SK-N-SH (cell line): ENCODE measurements around the gene TNFRSF17. TPM values are rescaled to one million over a fixed set of nuclear protein-coding genes. Genes with fewer than 3 reads are reported as not detected.

Experiments
- CTCF ChIA-PET: fragments of 300-600, 350-600 bp; formaldehyde crosslinking; extraction: SDS; loops from one replicate; lab custom pipeline; 2021; lab: Yijun Ruan, JAX
- POLR2A ChIA-PET: fragments of 350-600 bp; sonication (Branson Sonifier 250); formaldehyde crosslinking; extraction: SDS; loops from one replicate; lab custom pipeline; 2020; ENCODE audit warnings: antibody characterized with exemption, inconsistent platforms; lab: Yijun Ruan, JAX
- DNase-seq: peaks from one replicate; pipeline ENCODE4 v3.0.0; 2012
- H2AFZ ChIP-seq: fragments of 200-600 bp; sonication (generic); 2 replicates; pipeline ENCODE4 v1.8.1; 2016; ENCODE audit warnings: antibody characterized with exemption, mild to moderate bottlenecking, low read depth
- H3F3A ChIP-seq: fragments of 200-600 bp; sonication (generic); replicated peaks from 2 replicates; pipeline ENCODE3; 2016; ENCODE audit warnings: antibody characterized with exemption, mild to moderate bottlenecking; ENCODE audit not compliant: insufficient read depth
- H3K27ac ChIP-seq, 2 experiments: fragments of 200-500 bp in 1 of 2; fragments of 200-600 bp in 1 of 2; sonication (Bioruptor generic) in 1 of 2; sonication (generic), shearing (Covaris generic) in 1 of 2; 2 replicates each; pipeline versions ENCODE4 v1.5.1 to v1.6.1; 2014 to 2016; ENCODE audit warnings: low read depth in 2 of 2, inconsistent platforms in 1 of 2, low read length in 1 of 2, mild to moderate bottlenecking in 1 of 2, mixed read lengths in 1 of 2
- H3K27me3 ChIP-seq: fragments of 200-600 bp; sonication (generic), shearing (Covaris generic); 2 replicates; pipeline ENCODE4 v1.6.1; 2016; ENCODE audit warnings: mixed run types; ENCODE audit not compliant: insufficient read depth
- H3K36me3 ChIP-seq, 2 experiments: fragments of 200-500 bp in 1 of 2; fragments of 200-600 bp in 1 of 2; sonication (Bioruptor generic) in 1 of 2; sonication (generic) in 1 of 2; replicated peaks in 1 of 2; 2 replicates each; pipeline versions ENCODE3 to v1.5.1; 2014 to 2016; ENCODE audit warnings: low read length in 1 of 2, mild to moderate bottlenecking in 1 of 2; ENCODE audit not compliant: insufficient read depth in 2 of 2, control insufficient read depth in 1 of 2
- H3K4me1 ChIP-seq, 2 experiments: fragments of 200-500 bp in 1 of 2; fragments of 200-600 bp in 1 of 2; sonication (Bioruptor generic) in 1 of 2; sonication (generic), shearing (Covaris generic) in 1 of 2; 2 replicates each; pipeline versions ENCODE4 v1.5.1 to v1.6.1; 2014 to 2016; ENCODE audit warnings: low read depth in 1 of 2, low read length in 1 of 2, mixed run types in 1 of 2; ENCODE audit not compliant: insufficient read depth in 2 of 2, control insufficient read depth in 1 of 2
- H3K4me2 ChIP-seq: fragments of 200-600 bp; sonication (generic), shearing (Covaris generic); 2 replicates; pipeline ENCODE4 v1.6.1; 2017; ENCODE audit warnings: mixed run types
- H3K4me3 ChIP-seq, 2 experiments: fragments of 200-500 bp in 1 of 2; fragments of 200-600 bp in 1 of 2; sonication (Bioruptor generic) in 1 of 2; sonication (generic), shearing (Covaris generic) in 1 of 2; 2 replicates each; pipeline versions ENCODE4 v1.5.1 to v1.8.1; 2014 to 2016; ENCODE audit warnings: low read depth in 2 of 2, inconsistent platforms in 1 of 2, low read length in 1 of 2, mild to moderate bottlenecking in 1 of 2, mixed read lengths in 1 of 2, moderate library complexity in 1 of 2
- H3K79me2 ChIP-seq: fragments of 200-600 bp; sonication (generic); 2 replicates; pipeline ENCODE4 v1.8.1; 2017; ENCODE audit warnings: mild to moderate bottlenecking; ENCODE audit not compliant: insufficient read depth
- H3K9ac ChIP-seq: fragments of 200-600 bp; sonication (generic); 2 replicates; pipeline ENCODE4 v1.6.1; 2017; ENCODE audit warnings: mixed run types
- H3K9me2 ChIP-seq: fragments of 200-600 bp; sonication (generic); 2 replicates; pipeline ENCODE4 v1.6.1; 2017; ENCODE audit warnings: mixed run types
- H3K9me3 ChIP-seq: fragments of 200-600 bp; sonication (generic); 2 replicates; pipeline ENCODE4 v1.6.1; 2017; ENCODE audit warnings: mixed run types, mild to moderate bottlenecking, moderate library complexity
- H4K20me1 ChIP-seq: fragments of 200-600 bp; sonication (generic); 2 replicates; pipeline ENCODE4 v1.6.1; 2017; ENCODE audit warnings: mild to moderate bottlenecking, mixed run types; ENCODE audit not compliant: insufficient read depth
- EZH2phosphoT487 ChIP-seq: fragments of 200-600 bp; sonication (generic); IDR thresholded peaks from 2 replicates; pipeline ENCODE4 v1.6.1; 2017; ENCODE audit warnings: low read depth, mixed run types, mild to moderate bottlenecking, antibody characterized with exemption, moderate library complexity, borderline replicate concordance
- FOSL2 ChIP-seq: IDR thresholded peaks from 2 replicates; pipeline ENCODE4 v1.4.0; 2012; ENCODE audit warnings: low read depth, mild to moderate bottlenecking, moderate library complexity, borderline replicate concordance
- FOXJ3 ChIP-seq: sonication (generic); formaldehyde crosslinking; IDR thresholded peaks from 2 replicates; pipeline ENCODE4 v1.5.1; 2020; ENCODE audit warnings: mild to moderate bottlenecking, missing genetic modification reagents
- GABPA ChIP-seq: IDR thresholded peaks from 2 replicates; pipeline ENCODE4 v1.4.0; 2012; ENCODE audit warnings: low read depth, mild to moderate bottlenecking
- GATA2 ChIP-seq: sonication (generic); formaldehyde crosslinking; IDR thresholded peaks from 2 replicates; pipeline ENCODE4 v1.5.0; 2020; ENCODE audit warnings: mild to moderate bottlenecking, missing genetic modification reagents
- NRF1 ChIP-seq: IDR thresholded peaks from 2 replicates; pipeline ENCODE4 v1.6.1; 2012; ENCODE audit warnings: low read depth, mild to moderate bottlenecking, low read length
- RAD21 ChIP-seq: IDR thresholded peaks from 2 replicates; pipeline ENCODE4 v1.6.1; 2012; ENCODE audit warnings: mild to moderate bottlenecking, low read length
- RFX5 ChIP-seq: IDR thresholded peaks from 2 replicates; pipeline ENCODE4 v1.6.1; 2012; ENCODE audit warnings: mild to moderate bottlenecking, improper control_type of control experiment, low read length
- RXRA ChIP-seq: IDR thresholded peaks from 2 replicates; pipeline ENCODE4 v1.4.0; 2012; ENCODE audit warnings: low read depth, mild to moderate bottlenecking, borderline replicate concordance
- SIN3A ChIP-seq: IDR thresholded peaks from 2 replicates; pipeline ENCODE4 v1.6.1; 2012; ENCODE audit warnings: low read depth, mild to moderate bottlenecking, low read length, moderate library complexity, borderline replicate concordance
- SMC3 ChIP-seq: IDR thresholded peaks from 2 replicates; pipeline ENCODE4 v1.6.1; 2012; ENCODE audit warnings: low read depth, low read length, improper control_type of control experiment
- TAF1 ChIP-seq: IDR thresholded peaks from 2 replicates; pipeline ENCODE4 v1.6.1; 2012; ENCODE audit warnings: low read depth, mild to moderate bottlenecking, low read length, moderate library complexity, borderline replicate concordance
- YY1 ChIP-seq: IDR thresholded peaks from 2 replicates; pipeline ENCODE4 v1.4.0; 2012; ENCODE audit warnings: low read depth, mild to moderate bottlenecking
- WGBS: methylation state at CpG from one replicate; pipeline ENCODE4 v1.1.6; 2017; ENCODE audit warnings: low lambda C conversion rate; 5-methylcytosine and 5-hydroxymethylcytosine counted together
- polyA plus RNA-seq, 3 experiments: library from polyadenylated mRNA; depleted of rRNA; stranded (reverse); fragments of >200 nt; gene quantifications; 2 replicates each; pipeline ENCODE4 v1.2.3, GENCODE V29; 2012
- TF ChIP-seq, protein P1 (sequence below): fragments of 150-350 bp; IDR thresholded peaks from 2 replicates; pipeline ENCODE4 v1.6.1; 2017; ENCODE audit warnings: antibody characterized with exemption, low read length, low read depth, borderline replicate concordance
- TF ChIP-seq, protein P2 (sequence below): fragments of 150-350 bp; IDR thresholded peaks from 2 replicates; pipeline ENCODE4 v1.6.1; 2016; ENCODE audit warnings: mild to moderate bottlenecking, low read depth, low read length
- TF ChIP-seq, protein P3 (sequence below): IDR thresholded peaks from 2 replicates; pipeline ENCODE4 v1.4.0; 2012; ENCODE audit warnings: low read depth, borderline replicate concordance
- TF ChIP-seq, protein P4 (sequence below): IDR thresholded peaks from 2 replicates; pipeline ENCODE4 v1.4.0; 2012; ENCODE audit warnings: low read depth
- TF ChIP-seq, protein P5 (sequence below): IDR thresholded peaks from 2 replicates; pipeline ENCODE4 v1.4.0; 2012; ENCODE audit warnings: low read depth, borderline replicate concordance

TNFRSF17 gene
- polyA plus RNA-seq, 1 of the 3 experiments (the other 2 are of a cell fraction) = not detected

DNA sequence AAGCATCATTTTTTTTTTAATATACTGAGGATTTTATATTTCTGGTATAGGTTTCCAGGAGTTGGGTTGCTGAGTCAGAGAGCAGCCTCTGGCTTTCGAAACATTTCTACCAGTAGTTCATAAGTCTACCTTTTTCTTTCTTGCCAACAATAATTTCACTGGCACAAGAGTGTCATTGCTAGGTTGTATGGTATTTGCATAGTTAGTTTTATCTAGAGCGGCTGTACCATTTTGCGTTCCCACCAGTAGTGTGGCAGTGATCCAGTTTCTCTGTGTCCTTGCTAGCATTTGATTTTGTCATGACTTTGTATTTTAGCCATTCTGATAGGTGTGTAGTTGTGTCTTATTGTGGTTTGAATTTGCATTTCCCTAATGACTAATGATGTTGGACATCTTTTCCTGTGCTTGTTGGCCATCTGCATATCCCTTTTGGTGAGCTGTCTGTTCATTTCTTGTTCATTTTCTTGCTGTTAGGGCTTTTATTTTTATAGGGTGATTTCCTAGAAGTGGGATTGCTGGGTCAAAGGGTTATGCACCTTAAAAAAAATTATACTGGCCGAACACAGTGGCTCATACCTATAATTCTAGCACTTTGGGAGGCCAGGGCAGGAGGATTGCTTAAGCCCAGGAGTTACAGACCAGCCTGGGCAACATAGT, 51.4 kb downstream of the TNFRSF17 start:
- Histone ChIP-seq H3K4me2 (no peak overlapping the region), H3F3A (peaks cover 5% of the 10 kb centered on the region), H2AFZ (no peak overlapping the region), H4K20me1 (no peaks in the 10 kb centered on the region), H3K9ac (no peak overlapping the region), H3K9me2 (no peaks in the 10 kb centered on the region), H3K4me3 (no peak overlapping the region), H3K4me1 (0 out of 4 replicates have a peak, but pooled peaks cover 0 to 5% of the 10 kb centered on the region in 2 experiments), H3K9me3 (no peaks in the 10 kb centered on the region), H3K36me3 (no peaks in the 10 kb centered on the region), H3K27me3 (no peaks in the 10 kb centered on the region), H3K27ac (no peak overlapping the region), H3K79me2 (no peaks in the 10 kb centered on the region)
- POLR2A ChIA-PET = no interaction called here
- CTCF ChIA-PET = interaction anchor here (1.0 to 2.0 kb wide), 2 partner anchors 27 to 51 kb away, joined by 3 to 5 read pairs; no protein-coding TSS in a partner anchor
- no peak for DNase-seq
- 91% methylated on average over 4 of the region's 4 CpGs for WGBS
- no peak for TF ChIP-seq TAF1
- TF ChIP-seq, protein P1, sequence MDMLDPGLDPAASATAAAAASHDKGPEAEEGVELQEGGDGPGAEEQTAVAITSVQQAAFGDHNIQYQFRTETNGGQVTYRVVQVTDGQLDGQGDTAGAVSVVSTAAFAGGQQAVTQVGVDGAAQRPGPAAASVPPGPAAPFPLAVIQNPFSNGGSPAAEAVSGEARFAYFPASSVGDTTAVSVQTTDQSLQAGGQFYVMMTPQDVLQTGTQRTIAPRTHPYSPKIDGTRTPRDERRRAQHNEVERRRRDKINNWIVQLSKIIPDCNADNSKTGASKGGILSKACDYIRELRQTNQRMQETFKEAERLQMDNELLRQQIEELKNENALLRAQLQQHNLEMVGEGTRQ = no peak
- TF ChIP-seq EZH2phosphoT487 = no peak
- TF ChIP-seq FOSL2 = no peak
- no peak for TF ChIP-seq RFX5
- no peak for TF ChIP-seq GATA2 (CRISPR knock-in tag)
- no peak for TF ChIP-seq YY1
- TF ChIP-seq, protein P2, sequence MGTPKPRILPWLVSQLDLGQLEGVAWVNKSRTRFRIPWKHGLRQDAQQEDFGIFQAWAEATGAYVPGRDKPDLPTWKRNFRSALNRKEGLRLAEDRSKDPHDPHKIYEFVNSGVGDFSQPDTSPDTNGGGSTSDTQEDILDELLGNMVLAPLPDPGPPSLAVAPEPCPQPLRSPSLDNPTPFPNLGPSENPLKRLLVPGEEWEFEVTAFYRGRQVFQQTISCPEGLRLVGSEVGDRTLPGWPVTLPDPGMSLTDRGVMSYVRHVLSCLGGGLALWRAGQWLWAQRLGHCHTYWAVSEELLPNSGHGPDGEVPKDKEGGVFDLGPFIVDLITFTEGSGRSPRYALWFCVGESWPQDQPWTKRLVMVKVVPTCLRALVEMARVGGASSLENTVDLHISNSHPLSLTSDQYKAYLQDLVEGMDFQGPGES = no peak
- TF ChIP-seq SMC3 = no peak
- TF ChIP-seq, protein P3, sequence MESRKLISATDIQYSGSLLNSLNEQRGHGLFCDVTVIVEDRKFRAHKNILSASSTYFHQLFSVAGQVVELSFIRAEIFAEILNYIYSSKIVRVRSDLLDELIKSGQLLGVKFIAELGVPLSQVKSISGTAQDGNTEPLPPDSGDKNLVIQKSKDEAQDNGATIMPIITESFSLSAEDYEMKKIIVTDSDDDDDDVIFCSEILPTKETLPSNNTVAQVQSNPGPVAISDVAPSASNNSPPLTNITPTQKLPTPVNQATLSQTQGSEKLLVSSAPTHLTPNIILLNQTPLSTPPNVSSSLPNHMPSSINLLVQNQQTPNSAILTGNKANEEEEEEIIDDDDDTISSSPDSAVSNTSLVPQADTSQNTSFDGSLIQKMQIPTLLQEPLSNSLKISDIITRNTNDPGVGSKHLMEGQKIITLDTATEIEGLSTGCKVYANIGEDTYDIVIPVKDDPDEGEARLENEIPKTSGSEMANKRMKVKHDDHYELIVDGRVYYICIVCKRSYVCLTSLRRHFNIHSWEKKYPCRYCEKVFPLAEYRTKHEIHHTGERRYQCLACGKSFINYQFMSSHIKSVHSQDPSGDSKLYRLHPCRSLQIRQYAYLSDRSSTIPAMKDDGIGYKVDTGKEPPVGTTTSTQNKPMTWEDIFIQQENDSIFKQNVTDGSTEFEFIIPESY = no peak
- TF ChIP-seq, protein P4, sequence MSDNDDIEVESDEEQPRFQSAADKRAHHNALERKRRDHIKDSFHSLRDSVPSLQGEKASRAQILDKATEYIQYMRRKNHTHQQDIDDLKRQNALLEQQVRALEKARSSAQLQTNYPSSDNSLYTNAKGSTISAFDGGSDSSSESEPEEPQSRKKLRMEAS = no peak
- TF ChIP-seq FOXJ3 (CRISPR knock-in tag) = no peak
- TF ChIP-seq GABPA = no peak
- no peak for TF ChIP-seq SIN3A
- TF ChIP-seq RXRA = no peak
- no peak for TF ChIP-seq NRF1
- TF ChIP-seq, protein P5, sequence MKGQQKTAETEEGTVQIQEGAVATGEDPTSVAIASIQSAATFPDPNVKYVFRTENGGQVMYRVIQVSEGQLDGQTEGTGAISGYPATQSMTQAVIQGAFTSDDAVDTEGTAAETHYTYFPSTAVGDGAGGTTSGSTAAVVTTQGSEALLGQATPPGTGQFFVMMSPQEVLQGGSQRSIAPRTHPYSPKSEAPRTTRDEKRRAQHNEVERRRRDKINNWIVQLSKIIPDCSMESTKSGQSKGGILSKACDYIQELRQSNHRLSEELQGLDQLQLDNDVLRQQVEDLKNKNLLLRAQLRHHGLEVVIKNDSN = no peak
- no peak for TF ChIP-seq RAD21
